H9 (cell line): ENCODE measurements around the gene SLC4A2. TPM values are rescaled to one million over a fixed set of nuclear protein-coding genes. Genes with fewer than 3 reads are reported as not detected.
A peak's percentile ranks its signal among the peaks of the same experiment; 100 is the strongest.

Experiments used
- DNase-seq: peaks from one replicate; pipeline ENCODE4 v3.0.0-alpha.2; 2017
- H2AFZ ChIP-seq: one replicate; pipeline ENCODE4 v1.6.1; 2013; ENCODE audit warnings: mild to moderate bottlenecking, low read length, control low read depth, moderate library complexity
- H2AK5ac ChIP-seq: 2 replicates; pipeline ENCODE4 v1.6.1; 2013; ENCODE audit warnings: low read length, control low read depth, mixed read lengths; ENCODE audit not compliant: insufficient read length
- H2BK120ac ChIP-seq: one replicate; pipeline ENCODE4 v1.6.1; 2013; ENCODE audit warnings: low read depth, mild to moderate bottlenecking, low read length, control low read depth, inconsistent platforms; ENCODE audit not compliant: poor library complexity, severe bottlenecking
- H2BK12ac ChIP-seq: 2 replicates; pipeline ENCODE4 v1.6.1; 2013; ENCODE audit warnings: low read length, control low read depth, mixed read lengths, low read depth; ENCODE audit not compliant: insufficient read length
- H2BK15ac ChIP-seq: 2 replicates; pipeline ENCODE4 v1.6.1; 2013; ENCODE audit warnings: low read depth, low read length, control low read depth
- H2BK20ac ChIP-seq: one replicate; pipeline ENCODE4 v1.6.1; 2013; ENCODE audit warnings: low read depth, mild to moderate bottlenecking, low read length, control low read depth, inconsistent platforms; ENCODE audit not compliant: poor library complexity, severe bottlenecking
- H2BK5ac ChIP-seq: 2 replicates; pipeline ENCODE4 v1.6.1; 2013; ENCODE audit warnings: low read length, control low read depth, mixed read lengths; ENCODE audit not compliant: insufficient read length
- H3K14ac ChIP-seq: 2 replicates; pipeline ENCODE4 v1.6.1; 2013; ENCODE audit warnings: low read length, control low read depth; ENCODE audit not compliant: insufficient read depth
- H3K18ac ChIP-seq: 2 replicates; pipeline ENCODE4 v1.6.1; 2013; ENCODE audit warnings: low read depth, mild to moderate bottlenecking, mixed read lengths, low read length, control low read depth; ENCODE audit not compliant: insufficient read length
- H3K23ac ChIP-seq: 2 replicates; pipeline ENCODE4 v1.6.1; 2013; ENCODE audit warnings: low read length, control low read depth, mixed read lengths, low read depth; ENCODE audit not compliant: insufficient read length
- H3K23me2 ChIP-seq: 2 replicates; pipeline ENCODE4 v1.6.1; 2013; ENCODE audit warnings: low read depth, mild to moderate bottlenecking, mixed read lengths, low read length, control low read depth; ENCODE audit not compliant: insufficient read length, poor library complexity, severe bottlenecking
- H3K27ac ChIP-seq: 2 replicates; pipeline ENCODE4 v1.5.1; 2013; ENCODE audit warnings: low read length, control low read depth, mixed read lengths, low read depth; ENCODE audit not compliant: insufficient read length
- H3K27me3 ChIP-seq: 2 replicates; pipeline ENCODE4 v1.6.1; 2013; ENCODE audit warnings: low read length, control low read depth, inconsistent platforms; ENCODE audit not compliant: insufficient read depth
- H3K4ac ChIP-seq: 2 replicates; pipeline ENCODE4 v1.6.1; 2013; ENCODE audit warnings: low read depth, mild to moderate bottlenecking, control low read depth, inconsistent platforms, low read length, moderate library complexity
- H3K4me1 ChIP-seq: 2 replicates; pipeline ENCODE4 v1.6.1; 2013; ENCODE audit warnings: low read length, control low read depth, inconsistent platforms; ENCODE audit not compliant: insufficient read depth
- H3K4me2 ChIP-seq: 2 replicates; pipeline ENCODE4 v1.6.1; 2013; ENCODE audit warnings: low read length, control low read depth, mixed read lengths; ENCODE audit not compliant: insufficient read length, insufficient read depth
- H3K56ac ChIP-seq: 2 replicates; pipeline ENCODE4 v1.6.1; 2013; ENCODE audit warnings: low read depth, mild to moderate bottlenecking, mixed read lengths, low read length, control low read depth; ENCODE audit not compliant: insufficient read length
- H3K79me1 ChIP-seq: 2 replicates; pipeline ENCODE4 v1.6.1; 2013; ENCODE audit warnings: low read depth, mild to moderate bottlenecking, moderate library complexity, low read length, control low read depth, inconsistent platforms; ENCODE audit not compliant: insufficient read depth, poor library complexity, severe bottlenecking
- H3K79me2 ChIP-seq: 2 replicates; pipeline ENCODE4 v1.6.1; 2013; ENCODE audit warnings: low read length, control low read depth, inconsistent platforms; ENCODE audit not compliant: insufficient read depth
- H3K9ac ChIP-seq: 2 replicates; pipeline ENCODE4 v1.6.1; 2013; ENCODE audit warnings: low read length, control low read depth, mixed read lengths; ENCODE audit not compliant: insufficient read length; ENCODE audit errors: extremely low read depth
- H3K9me3 ChIP-seq: one replicate; pipeline ENCODE4 v1.6.1; 2013; ENCODE audit warnings: low read depth, low read length, inconsistent platforms; ENCODE audit not compliant: control insufficient read depth
- H3T11ph ChIP-seq: one replicate; pipeline ENCODE4 v1.6.1; 2013; ENCODE audit warnings: mild to moderate bottlenecking, low read length, control low read depth, inconsistent platforms
- H4K20me1 ChIP-seq: one replicate; pipeline ENCODE4 v1.6.1; 2013; ENCODE audit not compliant: control insufficient read depth, insufficient read length, insufficient read depth
- H4K5ac ChIP-seq: 2 replicates; pipeline ENCODE4 v1.6.1; 2013; ENCODE audit warnings: low read depth, mild to moderate bottlenecking, mixed read lengths, low read length, control low read depth; ENCODE audit not compliant: insufficient read length
- H4K8ac ChIP-seq: replicated peaks from 2 replicates; pipeline ENCODE4 v1.6.1; 2013; ENCODE audit warnings: low read length, control low read depth, mixed read lengths, low read depth; ENCODE audit not compliant: insufficient read length
- H4K91ac ChIP-seq: 2 replicates; pipeline ENCODE4 v1.6.1; 2013; ENCODE audit warnings: low read depth, mild to moderate bottlenecking, moderate library complexity, mixed read lengths, low read length, control low read depth; ENCODE audit not compliant: insufficient read length
- H3K27ac Mint-ChIP-seq, 3 experiments: 2 replicates in 2 of 3; 3 replicates in 1 of 3; pipeline ENCODE4 v1.8.0; 2020 to 2021; ENCODE audit warnings: mixed read lengths in 3 of 3, mild to moderate bottlenecking in 1 of 3, moderate library complexity in 1 of 3
- H3K27me3 Mint-ChIP-seq: 2 replicates; pipeline ENCODE4 v1.8.0; 2021; ENCODE audit warnings: low read depth, mild to moderate bottlenecking, moderate library complexity, mixed read lengths
- H3K36me3 Mint-ChIP-seq, 3 experiments: 2 replicates in 2 of 3; 3 replicates in 1 of 3; pipeline ENCODE4 v1.8.0; 2020 to 2021; ENCODE audit warnings: low read depth in 3 of 3, mixed read lengths in 3 of 3; ENCODE audit not compliant: insufficient read depth in 1 of 3
- H3K4me1 Mint-ChIP-seq, 2 experiments: 2 replicates each; pipeline ENCODE4 v1.8.0; 2020; ENCODE audit warnings: mixed read lengths in 2 of 2
- H3K4me3 Mint-ChIP-seq, 2 experiments: 2 replicates in 1 of 2; 3 replicates in 1 of 2; pipeline ENCODE4 v1.8.0; 2020 to 2021; ENCODE audit warnings: mild to moderate bottlenecking in 2 of 2, mixed read lengths in 2 of 2, moderate library complexity in 1 of 2
- H3K9me3 Mint-ChIP-seq, 2 experiments: 2 replicates in 1 of 2; 3 replicates in 1 of 2; pipeline ENCODE4 v1.8.0; 2020; ENCODE audit warnings: mild to moderate bottlenecking in 2 of 2, mixed read lengths in 2 of 2, moderate library complexity in 1 of 2
- CTCF ChIP-seq: fragments of 200-600 bp; sonication (generic); conservative IDR thresholded peaks from 3 replicates; pipeline ENCODE4 v1.8.0; 2021; ENCODE audit warnings: antibody characterized with exemption, mild to moderate bottlenecking
- WGBS: extraction: QIAGEN DNeasy Blood & Tissue Kit; methylation state at CpG from one replicate; pipeline ENCODE4 v1.1.7; 2013; ENCODE audit warnings: missing lambda C conversion rate, low lambda C conversion rate, mixed read lengths; ENCODE audit not compliant: insufficient read length; ENCODE audit errors: extremely low coverage; 5-methylcytosine and 5-hydroxymethylcytosine counted together
- total RNA-seq: library from RNA; stranded (reverse); gene quantifications from 2 replicates; pipeline ENCODE4 v1.2.1, GENCODE V29; 2021

Gene SLC4A2
- total RNA-seq, 1 experiment from 2014 or later = 136 TPM

- Mint-ChIP-seq H3K9me3 (no peaks in the 10 kb centered on the region; a peak in 1 of 5 replicates), H3K27me3 (peaks cover 15% of the 10 kb centered on the region), H3K27ac (no peak overlapping the region), H3K36me3 (peaks cover 4 to 12% (median 11%) of the 10 kb centered on the region in 3 experiments; a peak in 6 of 7 replicates), H3K4me3 (peak overlapping the region; percentile 78 to 91), H3K4me1 (peaks cover 40 to 50% of the 10 kb centered on the region in 2 experiments)
- Histone ChIP-seq H4K5ac (no peak overlapping the region), H3K4me1 (peaks cover 8% of the 10 kb centered on the region), H4K91ac (no peak overlapping the region), H2BK12ac (no peak overlapping the region), H3K4ac (no peak overlapping the region), H3K9me3 (no peaks in the 10 kb centered on the region), H3K23me2 (peaks cover 41% of the 10 kb centered on the region), H2BK5ac (no peak overlapping the region), H4K20me1 (no peaks in the 10 kb centered on the region), H3K9ac (no peak overlapping the region), H2AFZ (no peak overlapping the region), H3K4me2 (peak overlapping the region; percentile 58), H3K27ac (no peak overlapping the region), H2BK120ac (no peak overlapping the region), H3K79me1 (no peaks in the 10 kb centered on the region), H4K8ac (no peak overlapping the region), H2BK20ac (no peak overlapping the region), H3K18ac (no peak overlapping the region), H2AK5ac (no peak overlapping the region), H3K14ac (no peak overlapping the region), H3K27me3 (no peaks in the 10 kb centered on the region; the same call in 1 of the 2 replicates), H3K23ac (no peak overlapping the region), H2BK15ac (no peak overlapping the region), H3K56ac (no peak overlapping the region), H3K79me2 (no peaks in the 10 kb centered on the region), H3T11ph (no peak overlapping the region)
- peak; percentile 56 for DNase-seq
- peak; percentile 16; the same call in 1 of the 3 replicates for TF ChIP-seq CTCF
- no CpG with 5 or more reads among the region's 17 CpGs for WGBS
Observed at GRCh38 chr7:151060113-151060415, 675 bp downstream of the SLC4A2 start.
